ENCODE results near the gene PRKD1. TPM values are rescaled to one million over a fixed set of nuclear protein-coding genes. Genes with fewer than 3 reads are reported as not detected.

Gene PRKD1
- total and polyA plus RNA-seq, 2 donors (not counting 1 experiment from before 2014, with no cell fraction given): 20.1 to 26.2 TPM

DNA sequence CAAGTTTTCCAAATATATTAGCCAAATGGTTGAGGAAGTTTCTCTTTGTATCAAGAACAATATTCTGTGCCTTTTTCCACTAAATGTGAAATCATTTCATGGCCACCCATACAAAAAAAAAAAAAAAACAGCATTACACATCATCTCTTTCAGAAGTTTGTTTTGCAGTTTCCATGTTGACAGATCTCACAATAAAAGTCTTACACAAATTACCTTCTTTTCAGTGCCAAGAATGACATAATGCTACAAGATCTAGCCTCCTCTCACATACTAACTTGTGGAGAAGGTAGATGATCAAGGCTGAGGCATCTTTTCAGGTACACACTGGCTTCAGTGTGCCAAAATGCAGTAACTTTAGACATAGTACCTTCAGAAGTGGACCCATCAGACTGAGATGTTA is 35.3 kb downstream of the PRKD1 start:
- H4K20me1 ChIP-seq (ENCODE audit: control insufficient read depth, extremely low read depth, insufficient read depth, low read length): no peaks in the 10 kb centered on the region
- no peak overlapping the region for H3K9ac ChIP-seq (ENCODE audit: insufficient read depth, low read length)
- H3K4me2 ChIP-seq (ENCODE audit: extremely low read depth, insufficient read depth, low read length): no peak overlapping the region
- H3K36me3 ChIP-seq (ENCODE audit: control insufficient read depth, insufficient read depth, low read length): no peaks in the 10 kb centered on the region
- H3K9me3 ChIP-seq (ENCODE audit: control insufficient read depth, insufficient read depth, low read depth, low read length): no peaks in the 10 kb centered on the region
- TF ChIP-seq, protein P1, sequence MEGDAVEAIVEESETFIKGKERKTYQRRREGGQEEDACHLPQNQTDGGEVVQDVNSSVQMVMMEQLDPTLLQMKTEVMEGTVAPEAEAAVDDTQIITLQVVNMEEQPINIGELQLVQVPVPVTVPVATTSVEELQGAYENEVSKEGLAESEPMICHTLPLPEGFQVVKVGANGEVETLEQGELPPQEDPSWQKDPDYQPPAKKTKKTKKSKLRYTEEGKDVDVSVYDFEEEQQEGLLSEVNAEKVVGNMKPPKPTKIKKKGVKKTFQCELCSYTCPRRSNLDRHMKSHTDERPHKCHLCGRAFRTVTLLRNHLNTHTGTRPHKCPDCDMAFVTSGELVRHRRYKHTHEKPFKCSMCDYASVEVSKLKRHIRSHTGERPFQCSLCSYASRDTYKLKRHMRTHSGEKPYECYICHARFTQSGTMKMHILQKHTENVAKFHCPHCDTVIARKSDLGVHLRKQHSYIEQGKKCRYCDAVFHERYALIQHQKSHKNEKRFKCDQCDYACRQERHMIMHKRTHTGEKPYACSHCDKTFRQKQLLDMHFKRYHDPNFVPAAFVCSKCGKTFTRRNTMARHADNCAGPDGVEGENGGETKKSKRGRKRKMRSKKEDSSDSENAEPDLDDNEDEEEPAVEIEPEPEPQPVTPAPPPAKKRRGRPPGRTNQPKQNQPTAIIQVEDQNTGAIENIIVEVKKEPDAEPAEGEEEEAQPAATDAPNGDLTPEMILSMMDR (conservative IDR thresholded peaks at IDR 0.05 in 1 of 2, IDR thresholded peaks at IDR 0.05 in 1 of 2; ENCODE audit: low read depth in 1 of 2, low read length in 2 of 2): no peak
- TF ChIP-seq EZH2 (IDR thresholded peaks at IDR 0.05; ENCODE audit: low read length, missing control alignments): no peak
- DNase-seq (ENCODE audit: low read depth in 2 of 2): peak; percentile 12
- no peak overlapping the region for H3K27ac ChIP-seq (ENCODE audit: insufficient read depth, low read length)
- H2AFZ ChIP-seq (ENCODE audit: low read length): no peak overlapping the region
- H3K4me1 ChIP-seq (ENCODE audit: control insufficient read depth, extremely low read depth, insufficient read depth, low read length): no peaks in the 10 kb centered on the region
- no peaks in the 10 kb centered on the region for H3K79me2 ChIP-seq (ENCODE audit: control insufficient read depth, insufficient read depth, low read length)
- no peaks in the 10 kb centered on the region for H3K27me3 ChIP-seq (ENCODE audit: control insufficient read depth, insufficient read depth, low read length)
- H3K4me3 ChIP-seq (replicated peaks in 1 of 4; ENCODE audit: control extremely low read depth in 1 of 4, insufficient read depth in 1 of 4, low read depth in 3 of 4, low read length in 4 of 4): no peak overlapping the region

- Histone ChIP-seq H2AFZ (ENCODE audit: low read length) (no peak overlapping the region), H3K4me2 (ENCODE audit: extremely low read depth, insufficient read depth, low read length) (no peak overlapping the region), H3K4me3 (replicated peaks in 1 of 4; ENCODE audit: control extremely low read depth in 1 of 4, insufficient read depth in 1 of 4, low read depth in 3 of 4, low read length in 4 of 4) (no peak overlapping the region), H3K27ac (ENCODE audit: insufficient read depth, low read length) (no peak overlapping the region), H4K20me1 (ENCODE audit: control insufficient read depth, extremely low read depth, insufficient read depth, low read length) (no peaks in the 10 kb centered on the region), H3K9me3 (ENCODE audit: control insufficient read depth, insufficient read depth, low read depth, low read length) (no peaks in the 10 kb centered on the region), H3K9ac (ENCODE audit: insufficient read depth, low read length) (no peak overlapping the region), H3K27me3 (ENCODE audit: control insufficient read depth, insufficient read depth, low read length) (no peaks in the 10 kb centered on the region), H3K36me3 (ENCODE audit: control insufficient read depth, insufficient read depth, low read length) (no peaks in the 10 kb centered on the region), H3K4me1 (ENCODE audit: control insufficient read depth, extremely low read depth, insufficient read depth, low read length) (no peaks in the 10 kb centered on the region), H3K79me2 (ENCODE audit: control insufficient read depth, insufficient read depth, low read length) (no peaks in the 10 kb centered on the region)
- TF ChIP-seq EZH2 (IDR thresholded peaks at IDR 0.05; ENCODE audit: low read length, missing control alignments): no peak
- TF ChIP-seq, protein P1 (conservative IDR thresholded peaks at IDR 0.05 in 1 of 2, IDR thresholded peaks at IDR 0.05 in 1 of 2; ENCODE audit: low read depth in 1 of 2, low read length in 2 of 2): no peak
- no peak for DNase-seq (ENCODE audit: low read depth in 2 of 2)
These were observed 41.7 kb downstream of the PRKD1 start for GRCh38 chr14:29885988-29886387.

DNA sequence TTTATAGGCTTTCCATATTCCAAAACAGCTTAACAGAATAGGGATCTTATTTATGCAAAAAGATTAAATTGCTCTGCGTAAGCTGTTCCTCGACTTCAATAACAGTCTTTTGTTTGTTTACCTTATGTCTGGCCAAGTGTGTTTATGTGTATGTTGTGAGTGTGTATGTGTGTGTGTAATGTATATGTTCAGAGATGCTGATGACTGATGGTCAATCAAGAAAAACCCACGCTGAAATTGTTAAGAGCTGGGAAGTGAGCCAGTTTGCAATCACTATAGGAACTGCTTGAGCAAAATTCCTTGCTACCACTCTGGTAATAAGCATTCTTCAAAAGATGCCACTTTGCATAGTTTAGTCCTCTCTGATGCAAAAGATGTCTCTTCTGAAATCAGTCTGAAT is 59.6 kb downstream of the PRKD1 start:
- no peaks in the 10 kb centered on the region for H3K27me3 ChIP-seq (ENCODE audit: control insufficient read depth, insufficient read depth, low read length)
- no peak overlapping the region for H3K9ac ChIP-seq (ENCODE audit: insufficient read depth, low read length)
- no peaks in the 10 kb centered on the region for H4K20me1 ChIP-seq (ENCODE audit: control insufficient read depth, extremely low read depth, insufficient read depth, low read length)
- no peak overlapping the region for H3K27ac ChIP-seq (ENCODE audit: insufficient read depth, low read length)
- peak; percentile 44 to 50 for DNase-seq (ENCODE audit: low read depth in 2 of 2)
- no peaks in the 10 kb centered on the region for H3K4me1 ChIP-seq (ENCODE audit: control insufficient read depth, extremely low read depth, insufficient read depth, low read length)
- no peaks in the 10 kb centered on the region for H3K79me2 ChIP-seq (ENCODE audit: control insufficient read depth, insufficient read depth, low read length)
- H3K9me3 ChIP-seq (ENCODE audit: control insufficient read depth, insufficient read depth, low read depth, low read length): no peaks in the 10 kb centered on the region
- no peaks in the 10 kb centered on the region for H3K36me3 ChIP-seq (ENCODE audit: control insufficient read depth, insufficient read depth, low read length)
- H3K4me2 ChIP-seq (ENCODE audit: extremely low read depth, insufficient read depth, low read length): no peak overlapping the region
- H2AFZ ChIP-seq (ENCODE audit: low read length): no peak overlapping the region
- H3K4me3 ChIP-seq (replicated peaks in 1 of 4; ENCODE audit: control extremely low read depth in 1 of 4, insufficient read depth in 1 of 4, low read depth in 3 of 4, low read length in 4 of 4): no peak overlapping the region
- TF ChIP-seq, protein P1 (conservative IDR thresholded peaks at IDR 0.05 in 1 of 2, IDR thresholded peaks at IDR 0.05 in 1 of 2; ENCODE audit: low read depth in 1 of 2, low read length in 2 of 2): no peak
- no peak for TF ChIP-seq EZH2 (IDR thresholded peaks at IDR 0.05; ENCODE audit: low read length, missing control alignments)
